ENCODE results near the gene ABCA2. TPM values are rescaled to one million over a fixed set of nuclear protein-coding genes. Genes with fewer than 3 reads are reported as not detected.

The ABCA2 gene
- total and polyA plus RNA-seq, 9 of the 15 experiments (the other 6 are each of a cell fraction or from before 2014, with no cell fraction given) = 0.69 to 16.3 (median 6.1) TPM; not detected in 2

GRCh38 chr9:137029058-137029936 is 1.3 kb upstream of the ABCA2 start (continued):
- TF ChIP-seq FOXK2 (conservative IDR thresholded peaks at IDR 0.05 in 1 of 2, IDR thresholded peaks at IDR 0.05 in 1 of 2; ENCODE audit: low read depth in 2 of 2) = peak in 1 of 2 experiments; percentile 35; a peak in 1 of 4 replicates
- peak; percentile 27; the same call in 1 of the 2 replicates for TF ChIP-seq MYC (IDR thresholded peaks at IDR 0.05; ENCODE audit: low read depth, low read length)
- TF ChIP-seq MYC (CRISPR knock-in tag; IDR thresholded peaks at IDR 0.05; ENCODE audit: borderline replicate concordance, low read depth) = no peak
- no peak for TF ChIP-seq ZFP30 (CRISPR knock-in tag; IDR thresholded peaks at IDR 0.05; ENCODE audit: borderline replicate concordance)
- no peak for TF ChIP-seq YBX1 (IDR thresholded peaks at IDR 0.05)
- TF ChIP-seq TCF7 (IDR thresholded peaks at IDR 0.05; ENCODE audit: borderline replicate concordance) = no peak
- TF ChIP-seq ZNF140 (CRISPR knock-in tag; IDR thresholded peaks at IDR 0.05) = no peak
- TF ChIP-seq TAF15 (IDR thresholded peaks at IDR 0.05; ENCODE audit: low read depth, low read length) = no peak
- TF ChIP-seq RBBP5 (IDR thresholded peaks at IDR 0.05; ENCODE audit: borderline replicate concordance, insufficient read depth, low read length, poor library complexity, severe bottlenecking) = no peak
- no peak for TF ChIP-seq AFF4 (CRISPR knock-in tag; IDR thresholded peaks at IDR 0.05)
- TF ChIP-seq ZNF584 (CRISPR knock-in tag; IDR thresholded peaks at IDR 0.05; ENCODE audit: low read depth) = no peak
- peak; percentile 34 for TF ChIP-seq CTCFL (IDR thresholded peaks at IDR 0.05; ENCODE audit: borderline replicate concordance, insufficient read depth, low read depth, low read length, poor library complexity, severe bottlenecking)
- no peak for TF ChIP-seq IRF2 (CRISPR knock-in tag; IDR thresholded peaks at IDR 0.05)
- no peak for TF ChIP-seq ZNF785 (CRISPR knock-in tag; IDR thresholded peaks at IDR 0.05)
- TF ChIP-seq ATF1 (CRISPR knock-in tag; IDR thresholded peaks at IDR 0.05) = no peak
- TF ChIP-seq ATF1 (tag; IDR thresholded peaks at IDR 0.05) = peak; percentile 28; the same call in 1 of the 2 replicates
- TF ChIP-seq POLR3A (IDR thresholded peaks at IDR 0.05; ENCODE audit: borderline replicate concordance, extremely low read depth, insufficient read depth, insufficient read length) = no peak
- no peak for TF ChIP-seq GATA2 (CRISPR knock-in tag; IDR thresholded peaks at IDR 0.05)
- TF ChIP-seq HMGN3 (IDR thresholded peaks at IDR 0.05; ENCODE audit: borderline replicate concordance, extremely low read depth, insufficient read length, low read depth, low read length) = no peak
- no peak for TF ChIP-seq NFIC (IDR thresholded peaks at IDR 0.05)
- TF ChIP-seq SAP30 (IDR thresholded peaks at IDR 0.05; ENCODE audit: borderline replicate concordance, insufficient read depth, low read depth, low read length, poor library complexity, severe bottlenecking) = no peak
